HepG2 (cell line): ENCODE data around the gene NOXA1. TPM values are rescaled to one million over a fixed set of nuclear protein-coding genes. Genes with fewer than 3 reads are reported as not detected.

Experiments
- DNMT3B ChIP-seq: conservative IDR thresholded peaks from 2 replicates; pipeline ENCODE4 v1.6.1; 2016; ENCODE audit warnings: missing biosample characterization, control low read depth
- ETV6 ChIP-seq: sonication (generic); formaldehyde crosslinking; conservative IDR thresholded peaks from 2 replicates; pipeline ENCODE4 v1.4.0; 2020; ENCODE audit warnings: missing genetic modification reagents
- HOXA3 ChIP-seq: sonication (generic); formaldehyde crosslinking; IDR thresholded peaks from 2 replicates; pipeline ENCODE4 v1.5.0; 2020; ENCODE audit warnings: missing genetic modification reagents
- MBD4 ChIP-seq: IDR thresholded peaks from 2 replicates; pipeline ENCODE4 v1.6.1; 2012; ENCODE audit warnings: low read length, inconsistent platforms, borderline replicate concordance
- NFIB ChIP-seq: sonication (generic); formaldehyde crosslinking; IDR thresholded peaks from 2 replicates; pipeline ENCODE4 v1.9.0; 2021; ENCODE audit warnings: missing genetic modification reagents, mild to moderate bottlenecking, borderline replicate concordance
- NR2C2 ChIP-seq: sonication (generic); formaldehyde crosslinking; IDR thresholded peaks from 2 replicates; pipeline ENCODE4 v1.4.0; 2020; ENCODE audit warnings: missing genetic modification reagents, mild to moderate bottlenecking, moderate library complexity, borderline replicate concordance
- POLR2G ChIP-seq: fragments of 200-400 bp; formaldehyde crosslinking; IDR thresholded peaks from 2 replicates; pipeline ENCODE4 v1.6.1; 2018; ENCODE audit warnings: mild to moderate bottlenecking, low read depth, low read length, moderate library complexity
- TGIF2 ChIP-seq: IDR thresholded peaks from 2 replicates; pipeline ENCODE4 v1.6.1; 2016; ENCODE audit warnings: control low read depth, missing compliant biosample characterization
- YY1 ChIP-seq: IDR thresholded peaks from 2 replicates; pipeline ENCODE4 v1.6.1; 2011; ENCODE audit warnings: low read length, low read depth, moderate library complexity, mild to moderate bottlenecking; ENCODE audit not compliant: insufficient read depth, insufficient replicate concordance
- ZBTB42 ChIP-seq: sonication (generic); formaldehyde crosslinking; IDR thresholded peaks from 2 replicates; pipeline ENCODE4 v1.5.0; 2020; ENCODE audit warnings: mild to moderate bottlenecking, missing genetic modification reagents
- ZFAT ChIP-seq: sonication (generic); formaldehyde crosslinking; conservative IDR thresholded peaks from 2 replicates; pipeline ENCODE4 v1.8.1; 2023; ENCODE audit warnings: missing genetic modification reagents, inconsistent platforms
- ZFP41 ChIP-seq: sonication (generic); formaldehyde crosslinking; IDR thresholded peaks from 2 replicates; pipeline ENCODE4 v1.4.0; 2020; ENCODE audit warnings: mild to moderate bottlenecking, missing genetic modification reagents, borderline replicate concordance
- ZFP82 ChIP-seq: sonication (generic); formaldehyde crosslinking; IDR thresholded peaks from 2 replicates; pipeline ENCODE4 v1.5.1; 2020; ENCODE audit warnings: mild to moderate bottlenecking, missing genetic modification reagents, borderline replicate concordance
- ZMYM3 ChIP-seq: sonication (generic); formaldehyde crosslinking; IDR thresholded peaks from 2 replicates; pipeline ENCODE4 v1.5.1; 2020; ENCODE audit warnings: mild to moderate bottlenecking, missing genetic modification reagents
- ZNF251 ChIP-seq: sonication (generic); formaldehyde crosslinking; IDR thresholded peaks from 2 replicates; pipeline ENCODE4 v1.9.0; 2021; ENCODE audit warnings: mild to moderate bottlenecking, missing genetic modification reagents
- ZNF337 ChIP-seq: sonication (generic); formaldehyde crosslinking; IDR thresholded peaks from 2 replicates; pipeline ENCODE4 v1.5.1; 2020; ENCODE audit warnings: missing genetic modification reagents, low read depth, mild to moderate bottlenecking, borderline replicate concordance
- ZNF552 ChIP-seq: sonication (generic); formaldehyde crosslinking; IDR thresholded peaks from 2 replicates; pipeline ENCODE4 v1.9.0; 2022; ENCODE audit warnings: missing genetic modification reagents, mild to moderate bottlenecking, borderline replicate concordance
- ZNF713 ChIP-seq: sonication (generic); formaldehyde crosslinking; IDR thresholded peaks from 2 replicates; pipeline ENCODE4 v1.4.0; 2020; ENCODE audit warnings: mild to moderate bottlenecking, missing genetic modification reagents
- ZSCAN25 ChIP-seq: sonication (generic); formaldehyde crosslinking; IDR thresholded peaks from 2 replicates; pipeline ENCODE4 v1.8.0; 2022; ENCODE audit warnings: mild to moderate bottlenecking, missing genetic modification reagents
- polyA plus RNA-seq, 8 experiments: library from polyadenylated mRNA; depleted of rRNA in 3 of 8; stranded (reverse) in 7 of 8; unstranded in 1 of 8; fragments of >200 nt; fragmentation: Illumina TruSeq in 4 of 8; extraction: Trizol in 4 of 8; gene quantifications; 2 replicates each; pipeline versions ENCODE4 v1.2.1 to v1.2.3, GENCODE V29; 2011 to 2016; ENCODE audit warnings: low read depth in 4 of 8, missing spikeins in 1 of 8, mixed read lengths in 1 of 8; ENCODE audit not compliant: insufficient read depth in 1 of 8
- total RNA-seq, 5 experiments: library from RNA; depleted of rRNA; stranded (reverse); fragments of >200 nt; fragmentation: Illumina TruSeq; extraction: Trizol; gene quantifications; 2 replicates each; pipeline ENCODE4 v1.2.3, GENCODE V29; 2016; ENCODE audit warnings: low read depth in 1 of 5
- TF ChIP-seq, protein P1 (sequence below): IDR thresholded peaks from 2 replicates; pipeline ENCODE4 v1.6.1; 2016
- TF ChIP-seq, protein P2 (sequence below): IDR thresholded peaks from 2 replicates; pipeline ENCODE4 v1.6.1; 2018; ENCODE audit warnings: missing genetic modification reagents, mild to moderate bottlenecking, missing compliant biosample characterization
- TF ChIP-seq, protein P3 (sequence below): sonication (generic); formaldehyde crosslinking; IDR thresholded peaks from 2 replicates; pipeline ENCODE4 v1.8.0; 2022; ENCODE audit warnings: mild to moderate bottlenecking, missing genetic modification reagents, borderline replicate concordance

The NOXA1 gene
- total and polyA plus RNA-seq, 2 of the 13 experiments (the other 11 are each of a cell fraction or from before 2014, with no cell fraction given): 0.78 to 1.2 TPM

DNA sequence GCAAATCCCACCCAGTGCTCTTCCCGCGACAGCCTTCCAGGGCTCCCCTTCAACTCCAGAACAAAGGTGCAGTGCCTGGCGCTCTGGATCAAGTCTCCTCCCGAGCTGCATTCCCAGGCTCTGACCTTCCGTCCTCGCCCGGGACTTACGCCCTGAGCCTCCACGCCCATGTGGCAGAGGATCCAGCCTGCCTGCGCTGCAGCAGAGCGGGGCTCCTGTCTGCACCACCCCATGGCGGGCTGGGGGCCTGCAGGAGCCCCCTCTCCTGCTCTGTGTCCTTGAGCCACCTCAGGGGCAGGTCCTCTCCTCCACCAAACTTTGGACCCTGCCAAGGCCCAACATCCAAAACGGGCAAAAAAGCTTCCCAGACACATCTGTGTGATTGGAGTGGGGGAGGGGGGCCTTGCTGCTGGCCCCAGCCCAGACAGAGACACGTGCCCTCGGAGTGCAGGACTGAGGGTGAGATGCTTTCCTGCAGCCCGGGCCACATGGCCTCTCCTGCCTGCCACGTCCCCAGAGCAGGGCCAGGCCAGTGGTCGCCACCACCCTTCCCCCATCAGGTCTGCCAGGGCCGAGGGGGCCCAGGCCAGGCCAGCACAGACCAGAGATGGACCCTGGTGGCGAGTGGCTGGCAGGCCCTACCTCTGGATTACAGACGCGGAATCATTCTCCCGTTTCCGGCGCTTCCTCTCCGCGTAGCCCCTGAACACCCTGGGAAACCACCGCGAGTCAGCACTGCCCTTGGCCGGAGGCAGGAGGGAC, 31.6 kb downstream of the NOXA1 start (continued):
- TF ChIP-seq HOXA3 (CRISPR knock-in tag): peak; percentile 89
- TF ChIP-seq, protein P1, sequence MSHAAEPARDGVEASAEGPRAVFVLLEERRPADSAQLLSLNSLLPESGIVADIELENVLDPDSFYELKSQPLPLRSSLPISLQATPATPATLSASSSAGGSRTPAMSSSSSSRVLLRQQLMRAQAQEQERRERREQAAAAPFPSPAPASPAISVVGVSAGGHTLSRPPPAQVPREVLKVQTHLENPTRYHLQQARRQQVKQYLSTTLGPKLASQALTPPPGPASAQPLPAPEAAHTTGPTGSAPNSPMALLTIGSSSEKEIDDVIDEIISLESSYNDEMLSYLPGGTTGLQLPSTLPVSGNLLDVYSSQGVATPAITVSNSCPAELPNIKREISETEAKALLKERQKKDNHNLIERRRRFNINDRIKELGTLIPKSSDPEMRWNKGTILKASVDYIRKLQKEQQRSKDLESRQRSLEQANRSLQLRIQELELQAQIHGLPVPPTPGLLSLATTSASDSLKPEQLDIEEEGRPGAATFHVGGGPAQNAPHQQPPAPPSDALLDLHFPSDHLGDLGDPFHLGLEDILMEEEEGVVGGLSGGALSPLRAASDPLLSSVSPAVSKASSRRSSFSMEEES (CRISPR knock-in tag): peak; percentile 92
- TF ChIP-seq ZMYM3: peak; percentile 53; the same call in 1 of the 2 replicates
- TF ChIP-seq TGIF2 (CRISPR knock-in tag): peak; percentile 62
- no peak for TF ChIP-seq ZNF337
- 0 out of 2 replicates have a peak, but pooled peaks have one; percentile 16 for TF ChIP-seq ZNF251 (CRISPR knock-in tag)
- peak; percentile 67; the same call in 1 of the 2 replicates for TF ChIP-seq ZFP41 (CRISPR knock-in tag)
- TF ChIP-seq ZNF552 (CRISPR knock-in tag): peak; percentile 94
- peak; percentile 58 for TF ChIP-seq POLR2G
- TF ChIP-seq, protein P2, sequence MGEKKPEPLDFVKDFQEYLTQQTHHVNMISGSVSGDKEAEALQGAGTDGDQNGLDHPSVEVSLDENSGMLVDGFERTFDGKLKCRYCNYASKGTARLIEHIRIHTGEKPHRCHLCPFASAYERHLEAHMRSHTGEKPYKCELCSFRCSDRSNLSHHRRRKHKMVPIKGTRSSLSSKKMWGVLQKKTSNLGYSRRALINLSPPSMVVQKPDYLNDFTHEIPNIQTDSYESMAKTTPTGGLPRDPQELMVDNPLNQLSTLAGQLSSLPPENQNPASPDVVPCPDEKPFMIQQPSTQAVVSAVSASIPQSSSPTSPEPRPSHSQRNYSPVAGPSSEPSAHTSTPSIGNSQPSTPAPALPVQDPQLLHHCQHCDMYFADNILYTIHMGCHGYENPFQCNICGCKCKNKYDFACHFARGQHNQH (CRISPR knock-in tag): peak; percentile 91
- TF ChIP-seq NR2C2: peak; percentile 65; the same call in 1 of the 2 replicates
- no peak for TF ChIP-seq MBD4
- peak; percentile 94; the same call in 1 of the 2 replicates for TF ChIP-seq ZBTB42 (CRISPR knock-in tag)
- no peak for TF ChIP-seq YY1
- TF ChIP-seq, protein P3, sequence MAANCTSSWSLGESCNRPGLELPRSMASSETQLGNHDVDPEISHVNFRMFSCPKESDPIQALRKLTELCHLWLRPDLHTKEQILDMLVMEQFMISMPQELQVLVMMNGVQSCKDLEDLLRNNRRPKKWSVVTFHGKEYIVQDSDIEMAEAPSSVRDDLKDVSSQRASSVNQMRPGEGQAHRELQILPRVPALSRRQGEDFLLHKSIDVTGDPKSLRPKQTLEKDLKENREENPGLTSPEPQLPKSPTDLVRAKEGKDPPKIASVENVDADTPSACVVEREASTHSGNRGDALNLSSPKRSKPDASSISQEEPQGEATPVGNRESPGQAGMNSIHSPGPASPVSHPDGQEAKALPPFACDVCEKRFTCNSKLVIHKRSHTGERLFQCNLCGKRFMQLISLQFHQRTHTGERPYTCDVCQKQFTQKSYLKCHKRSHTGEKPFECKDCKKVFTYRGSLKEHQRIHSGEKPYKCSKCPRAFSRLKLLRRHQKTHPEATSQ (CRISPR knock-in tag): peak; percentile 70; the same call in 1 of the 2 replicates
- TF ChIP-seq ZFP82: peak; percentile 24; the same call in 1 of the 2 replicates
- TF ChIP-seq NFIB (CRISPR knock-in tag): no peak
- peak; percentile 32; the same call in 1 of the 2 replicates for TF ChIP-seq ZNF713
- TF ChIP-seq ETV6 (CRISPR knock-in tag): no peak; the same call in 1 of the 2 replicates
- no peak for TF ChIP-seq DNMT3B (CRISPR knock-in tag)
- peak; percentile 86; the same call in 1 of the 2 replicates for TF ChIP-seq ZSCAN25 (CRISPR knock-in tag)
- TF ChIP-seq ZFAT (CRISPR knock-in tag): no peak
